Urothelium cell line (cell line): ENCODE data around the gene AXL.
"Not testable (repeated sequence)": the region's sequence is repeated elsewhere in the genome, so short reads cannot be mapped to it uniquely, and the experiment has no call there.

Source experiments
- DNase-seq: peaks from one replicate; pipeline ENCODE4 v3.0.0; 2011; ENCODE audit warnings: low spot score, mixed read lengths
- FAIRE-seq: peaks from 2 replicates; lab custom pipeline; 2011; peaks lifted over from hg19 to GRCh38; lab: Jason Lieb, UNC

Gene AXL

DNA sequence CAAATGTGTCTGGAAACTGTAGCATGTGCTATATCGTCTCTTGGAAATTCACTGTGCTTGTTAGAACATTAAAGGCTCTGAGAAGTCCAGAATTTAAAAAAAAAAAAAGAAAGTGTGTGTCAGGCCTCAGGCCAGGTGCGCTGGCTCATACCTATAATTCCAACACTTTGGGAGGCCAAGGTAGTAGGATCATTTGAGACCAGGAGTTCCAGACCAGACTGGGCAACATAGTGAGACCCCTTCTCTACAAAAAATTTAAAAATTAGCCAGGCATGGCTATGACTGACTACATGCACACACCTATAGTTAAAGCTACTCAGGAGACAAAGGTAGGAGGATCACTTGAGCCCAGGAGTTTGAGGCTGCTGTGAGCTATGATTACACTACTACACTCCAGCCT, 50.0 kb downstream of the AXL start:
- no peak for DNase-seq
- no peak for FAIRE-seq

DNA sequence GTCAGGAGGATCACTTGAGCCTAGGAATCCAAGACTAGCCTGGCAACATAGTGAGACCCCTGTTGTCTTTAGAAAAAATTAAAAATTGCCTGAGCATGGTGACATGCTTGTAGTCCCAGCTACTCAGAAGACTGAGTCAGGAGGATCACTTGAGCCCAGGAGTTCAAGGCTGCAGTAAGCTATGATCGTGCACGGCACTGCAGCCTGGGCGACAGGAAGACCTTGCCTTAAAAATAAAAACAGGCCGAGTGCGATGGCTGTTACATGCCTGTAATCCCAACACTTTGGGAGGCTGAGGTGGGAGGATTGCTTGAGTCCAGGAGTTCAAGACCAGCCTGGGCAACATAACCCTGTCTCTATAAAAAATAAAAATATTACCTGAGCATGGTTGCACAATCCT, 50.5 kb downstream of the AXL start:
- DNase-seq (no peak), FAIRE-seq (no peak)

DNA sequence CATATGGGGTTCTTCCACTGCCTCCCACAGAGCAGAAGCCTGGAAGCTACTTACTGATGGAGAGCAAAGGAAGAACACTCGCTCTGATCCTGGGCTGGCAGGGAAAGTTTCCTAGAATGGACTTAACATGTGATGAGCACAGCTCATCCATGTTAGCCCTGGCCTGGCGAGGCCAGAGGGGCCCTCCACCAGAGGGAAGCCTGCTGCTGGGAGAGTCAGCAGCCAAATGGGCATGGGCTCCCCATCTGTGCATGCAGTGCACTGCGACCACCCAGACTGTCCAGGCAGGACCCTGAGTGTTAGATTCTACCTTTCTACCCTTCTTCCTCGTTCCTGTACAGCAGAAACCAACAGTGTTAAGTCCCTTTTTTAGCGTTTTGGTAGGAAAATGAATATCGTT, 54.1 kb downstream of the AXL start:
- DNase-seq (no peak), FAIRE-seq (no peak)

DNA sequence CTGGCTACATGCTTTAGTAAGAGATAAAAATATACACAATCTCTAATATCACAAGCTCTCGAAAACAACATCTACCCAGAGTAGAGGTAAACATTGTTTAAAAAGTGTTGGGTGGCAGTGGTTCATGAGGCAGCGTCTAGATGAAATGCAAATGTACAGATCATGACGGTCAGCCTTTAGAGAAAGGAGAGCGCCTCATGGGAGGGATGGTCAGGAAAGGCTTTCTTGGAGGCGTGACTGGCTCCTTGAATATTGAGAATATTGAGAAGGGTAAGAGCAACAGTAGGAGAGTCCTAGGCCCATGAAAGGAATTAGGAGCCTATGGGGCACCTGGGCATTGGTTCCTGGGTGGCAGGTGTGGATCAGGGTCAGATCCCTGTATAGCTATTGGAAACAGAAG, 55.8 kb downstream of the AXL start:
- FAIRE-seq (no peak), DNase-seq (no peak)

DNA sequence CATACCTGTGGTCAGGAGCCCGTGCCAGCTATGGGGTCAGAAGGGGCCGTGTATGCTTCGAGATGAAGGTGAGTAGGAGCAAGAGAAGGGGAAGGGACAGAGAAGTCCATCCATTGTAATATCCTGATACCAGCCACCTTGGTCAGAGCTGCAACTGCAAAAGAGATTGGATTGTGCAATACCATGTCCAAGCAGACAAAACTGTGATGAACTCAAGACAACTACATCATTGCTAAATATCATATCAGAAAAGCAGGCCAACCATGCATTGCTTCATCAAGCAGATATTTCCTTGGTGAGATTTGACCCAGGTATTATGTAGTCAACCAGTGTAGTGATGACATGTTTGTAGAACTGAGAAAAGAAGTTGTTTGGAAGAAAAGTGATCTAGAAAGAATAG, 57.2 kb downstream of the AXL start:
- FAIRE-seq (no peak), DNase-seq (no peak)

DNA sequence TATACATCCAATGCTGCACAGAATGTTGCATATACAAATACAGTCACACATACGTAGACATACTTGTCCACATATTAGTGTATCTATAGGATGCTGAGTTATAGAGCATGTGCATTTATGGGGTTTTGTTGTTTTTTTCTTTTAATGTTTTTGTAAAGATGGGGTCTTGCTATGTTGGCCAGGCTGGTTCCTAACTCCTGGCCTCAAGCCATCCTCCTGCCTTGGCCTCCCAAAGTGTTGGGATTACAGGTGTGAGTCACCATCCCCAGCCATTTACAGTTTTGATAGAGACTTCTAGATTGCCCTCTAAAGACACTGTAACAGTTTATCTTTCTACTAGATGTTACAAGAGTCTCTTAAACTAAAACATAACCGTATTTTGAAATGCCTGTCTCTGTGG, 59.5 kb downstream of the AXL start:
- no peak for FAIRE-seq
- DNase-seq: no peak

DNA sequence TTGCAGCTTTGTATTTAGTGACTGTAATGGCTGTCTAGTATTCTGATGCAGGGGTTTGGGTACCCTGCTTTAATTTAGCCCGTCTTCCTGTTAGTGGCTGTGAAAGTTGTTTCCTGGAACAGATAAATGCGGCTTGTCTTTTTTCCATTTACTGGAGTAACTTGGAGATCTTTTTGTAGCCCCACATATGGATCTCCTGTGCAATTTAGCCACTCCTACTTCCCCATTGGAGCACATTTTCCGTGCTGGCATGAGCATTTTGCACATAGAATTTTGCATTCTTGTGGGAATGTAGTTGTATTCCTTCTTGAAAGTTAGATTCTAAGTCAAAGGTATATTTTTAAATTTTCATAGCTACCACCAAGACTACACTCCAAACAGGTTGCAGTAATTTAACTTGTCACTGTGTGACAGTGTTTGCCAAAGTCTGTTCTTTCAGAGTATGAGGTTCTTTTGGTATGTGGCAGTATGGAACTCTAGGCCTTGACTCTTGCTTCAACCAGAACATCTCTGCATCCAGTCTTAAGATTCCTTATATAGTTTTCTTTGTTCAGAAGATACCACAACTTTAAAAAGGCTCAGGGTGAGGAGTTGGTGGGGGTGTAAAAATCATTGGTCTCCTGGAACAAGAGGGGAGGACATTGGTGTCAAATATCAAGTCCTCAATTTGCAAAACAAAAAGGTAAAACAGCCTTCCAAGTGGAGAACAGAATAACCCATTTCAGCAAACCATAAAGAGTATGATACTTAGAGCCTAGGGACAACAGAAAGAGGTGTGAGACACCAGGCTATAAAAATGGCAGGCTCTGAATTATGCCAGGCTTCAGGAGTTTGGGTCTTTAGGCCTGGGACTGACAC, 69.9 kb downstream of the AXL start:
- no peak for DNase-seq
- FAIRE-seq: no peak

DNA sequence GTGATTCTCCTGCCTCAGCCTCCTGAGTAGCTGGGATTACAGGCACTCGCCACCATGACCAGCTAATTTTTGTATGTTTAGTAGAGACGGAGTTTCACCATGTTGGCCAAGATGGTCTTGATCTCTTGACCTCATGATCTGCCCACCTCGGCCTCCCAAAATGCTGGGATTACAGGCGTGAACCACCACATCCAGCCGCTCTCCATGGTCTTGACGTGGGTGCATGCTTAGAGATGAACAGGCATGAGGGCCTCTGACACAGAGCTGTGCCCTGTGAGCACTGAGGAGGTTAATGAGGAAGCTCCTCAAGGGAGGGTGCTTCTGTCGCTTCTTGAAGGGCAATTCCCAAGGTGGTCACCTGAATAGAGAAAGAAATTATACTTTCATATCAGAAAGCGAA, 70.8 kb downstream of the AXL start:
- DNase-seq, FAIRE-seq: not testable (repeated sequence)

DNA sequence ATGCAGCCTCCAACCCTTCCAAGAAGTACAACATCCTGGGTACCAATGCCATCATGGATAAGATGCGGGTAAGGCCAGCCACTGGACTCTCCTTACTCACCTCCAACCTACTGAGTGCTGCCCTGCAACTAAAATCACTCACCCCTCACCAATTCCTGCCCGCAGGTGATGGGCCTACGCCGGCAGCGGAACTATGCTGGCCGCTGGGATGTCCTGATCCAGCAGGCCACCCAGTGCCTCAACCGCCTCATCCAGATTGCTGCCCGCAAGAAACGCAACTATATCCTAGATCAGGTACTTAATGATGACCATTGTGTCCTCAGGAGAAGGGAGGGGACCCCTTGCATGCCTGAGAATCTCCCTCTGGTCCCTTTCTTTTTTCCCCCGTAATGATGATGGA, 75.4 kb downstream of the AXL start:
- FAIRE-seq: no peak

DNA sequence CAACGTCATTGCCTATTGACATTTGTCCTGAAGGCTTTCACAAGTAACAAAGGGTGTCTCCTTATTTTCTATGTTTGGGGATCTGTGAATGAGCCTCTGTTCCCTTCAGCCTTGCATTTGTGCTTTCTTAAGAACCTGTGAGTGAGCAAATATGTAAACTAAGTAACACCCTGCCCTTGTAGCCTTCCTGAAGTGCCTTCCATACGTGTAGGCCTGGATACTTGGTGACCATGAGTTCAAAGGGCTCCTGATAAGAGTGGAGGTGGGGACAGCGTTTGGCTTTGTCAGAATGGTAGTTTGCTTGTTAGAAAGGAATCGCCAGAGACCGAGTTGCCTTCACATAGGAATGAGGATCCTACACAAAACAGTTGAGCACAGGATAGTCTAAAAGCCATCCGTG, 76.5 kb downstream of the AXL start:
- no peak for FAIRE-seq
- no peak for DNase-seq

More for the DNA sequence above, 75.4 kb downstream of the AXL start:
- no peak for DNase-seq

DNA sequence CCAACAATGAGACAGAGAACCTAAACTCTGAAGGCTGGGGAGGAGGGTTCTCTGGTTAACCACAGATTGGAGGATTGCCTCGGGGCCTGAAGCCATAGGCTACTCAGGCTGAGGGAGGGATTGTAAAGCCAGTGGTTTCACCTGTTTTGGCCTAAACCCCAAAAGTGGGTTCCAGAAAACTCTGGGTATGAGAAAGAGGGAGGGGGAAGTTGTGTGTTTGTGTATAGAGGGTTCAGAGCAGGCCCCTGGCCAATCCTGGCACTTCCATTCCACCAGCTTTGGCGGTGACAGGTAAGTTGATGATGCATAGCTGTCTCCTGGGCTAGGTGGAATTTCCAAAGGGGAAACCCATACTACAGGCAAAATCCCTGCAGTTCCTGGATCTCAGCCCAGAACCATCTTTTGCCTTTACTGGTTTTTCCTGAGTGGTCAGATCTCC, 77.4 kb downstream of the AXL start:
- FAIRE-seq (no peak), DNase-seq (no peak)

DNA sequence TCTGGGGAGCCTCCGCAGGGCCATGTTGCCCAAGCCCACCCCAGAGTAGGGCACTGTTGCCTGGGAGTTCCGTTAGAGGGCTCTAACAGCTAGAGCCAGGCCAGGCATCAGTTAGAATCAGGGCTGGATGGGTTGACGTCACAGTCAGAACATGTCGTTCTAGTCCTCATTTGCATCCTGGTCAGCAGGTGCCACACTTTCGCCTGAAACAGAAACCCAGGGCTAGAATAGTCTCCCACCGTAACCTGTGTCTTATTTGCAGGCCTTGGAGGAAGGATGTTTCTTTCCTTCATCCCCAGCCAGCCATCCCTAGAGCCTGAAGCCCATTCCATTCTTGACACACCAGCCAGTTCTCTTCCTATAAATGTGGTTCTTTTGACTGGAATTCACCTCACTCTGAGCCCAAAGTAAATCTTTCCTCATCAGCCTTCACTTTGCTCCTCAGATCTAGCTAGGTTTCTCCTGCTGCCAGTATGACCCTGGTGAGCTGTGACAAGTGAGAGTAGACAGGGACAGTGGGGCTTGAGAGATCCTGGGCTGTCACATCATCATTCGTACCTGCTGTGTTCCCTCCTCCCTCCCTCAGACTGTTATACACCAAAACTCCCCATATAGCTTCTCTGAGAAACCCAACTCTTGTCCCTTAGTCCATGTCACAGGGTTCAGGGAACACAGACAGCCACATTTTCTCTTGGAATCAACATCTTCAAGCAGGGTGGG, 78.8 kb downstream of the AXL start:
- FAIRE-seq (no peak), DNase-seq (no peak)

DNA sequence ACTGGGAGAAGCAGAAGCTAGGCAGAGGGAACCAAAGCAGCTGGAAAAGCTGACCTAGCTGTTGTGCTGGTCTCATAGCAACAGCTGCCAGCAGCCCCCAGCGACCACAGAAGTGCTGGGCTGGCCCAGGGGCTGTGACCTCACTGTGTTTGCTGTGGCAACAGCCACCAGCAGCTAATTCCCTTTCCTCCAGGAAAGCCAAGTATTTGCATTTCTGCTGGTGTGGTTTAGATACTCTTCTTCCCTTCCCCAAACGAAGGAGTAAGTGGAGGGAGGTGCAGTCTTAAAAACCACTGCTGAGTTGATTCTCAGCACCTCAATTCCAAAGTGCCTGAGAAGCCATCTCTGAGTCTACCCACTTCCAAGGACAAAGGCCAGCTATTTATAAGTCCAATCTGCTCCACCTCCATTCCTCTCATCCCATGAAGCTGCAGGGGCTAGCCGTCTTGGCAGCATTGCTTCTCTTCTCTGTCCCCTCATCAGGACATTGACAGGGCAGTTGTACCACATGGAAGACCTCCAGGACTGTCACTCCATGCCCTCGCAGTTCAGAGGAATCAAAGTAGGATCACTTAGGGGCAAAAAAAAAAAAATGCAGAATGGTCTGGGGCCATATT, 79.4 kb downstream of the AXL start:
- DNase-seq (no peak), FAIRE-seq (no peak)

DNA sequence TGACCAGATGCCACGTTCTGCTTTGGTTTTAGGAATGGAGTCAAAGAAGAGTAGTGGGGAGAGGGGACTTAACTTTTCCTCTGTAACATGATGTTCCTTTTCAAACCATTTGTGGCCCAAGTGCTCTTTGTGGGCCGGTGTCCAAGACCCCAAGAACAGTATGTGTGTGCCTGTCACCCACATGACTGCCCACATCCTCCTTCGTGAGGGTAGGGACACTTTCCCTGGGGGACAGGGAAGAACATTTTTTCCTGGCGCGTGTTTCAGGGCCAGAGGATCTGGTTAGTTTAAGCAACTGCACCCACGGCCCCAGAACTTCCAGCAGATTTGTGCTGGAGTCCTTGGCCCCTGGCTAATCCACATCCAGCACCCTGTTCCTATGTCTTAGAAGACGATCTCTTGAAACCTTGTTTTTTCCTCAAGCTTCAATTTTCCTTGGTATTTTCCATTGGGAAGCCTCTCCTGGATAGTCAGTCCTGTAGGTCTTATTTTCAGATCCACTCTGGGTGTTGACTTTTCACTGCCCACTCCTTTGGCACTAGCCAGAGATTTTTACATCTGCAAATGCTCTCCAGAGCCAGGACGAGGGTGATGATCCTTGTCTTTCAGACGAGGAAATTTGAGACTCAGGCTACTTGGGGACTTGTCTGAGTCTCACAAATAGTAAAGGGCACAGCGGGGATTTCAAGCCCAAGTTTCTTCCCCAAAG, 80.2 kb downstream of the AXL start:
- no peak for FAIRE-seq
- DNase-seq: no peak

DNA sequence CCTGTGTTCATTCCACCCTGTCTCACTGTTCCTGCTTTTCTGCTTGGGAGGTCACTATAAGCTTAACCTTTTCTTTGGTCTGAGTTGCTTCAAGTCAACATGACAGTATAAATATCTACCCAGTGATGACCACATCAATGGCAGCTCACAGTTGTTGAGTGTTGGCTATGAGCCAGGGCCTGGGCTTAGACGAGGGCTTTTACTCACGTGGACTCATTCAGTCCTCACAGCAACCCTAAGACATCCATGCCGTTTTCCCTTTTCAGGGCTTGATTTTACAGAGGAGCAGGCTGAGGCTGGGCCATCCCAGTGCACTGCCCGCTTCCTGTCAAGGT, 80.7 kb downstream of the AXL start:
- FAIRE-seq (no peak), DNase-seq (no peak)

DNA sequence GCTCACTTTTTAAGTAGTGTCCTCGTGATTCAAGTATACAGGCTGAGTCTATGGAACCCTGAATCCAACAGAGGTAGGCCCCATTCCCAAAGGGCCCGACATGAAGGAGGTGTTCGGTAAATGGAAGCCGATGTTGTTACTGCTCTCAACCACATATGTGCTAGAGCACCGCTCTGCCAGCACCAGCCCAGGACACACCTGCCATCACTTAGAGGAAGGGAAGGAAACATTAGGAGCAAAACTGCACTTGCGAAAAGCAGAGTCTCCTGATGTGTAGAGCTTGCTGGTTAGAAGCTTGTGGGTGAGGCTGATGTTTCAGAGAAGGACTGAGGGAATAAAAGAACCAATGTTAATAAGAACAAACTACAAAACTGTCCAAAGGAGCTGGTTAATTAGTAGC, 81.5 kb downstream of the AXL start:
- no peak for DNase-seq
- FAIRE-seq: no peak

DNA sequence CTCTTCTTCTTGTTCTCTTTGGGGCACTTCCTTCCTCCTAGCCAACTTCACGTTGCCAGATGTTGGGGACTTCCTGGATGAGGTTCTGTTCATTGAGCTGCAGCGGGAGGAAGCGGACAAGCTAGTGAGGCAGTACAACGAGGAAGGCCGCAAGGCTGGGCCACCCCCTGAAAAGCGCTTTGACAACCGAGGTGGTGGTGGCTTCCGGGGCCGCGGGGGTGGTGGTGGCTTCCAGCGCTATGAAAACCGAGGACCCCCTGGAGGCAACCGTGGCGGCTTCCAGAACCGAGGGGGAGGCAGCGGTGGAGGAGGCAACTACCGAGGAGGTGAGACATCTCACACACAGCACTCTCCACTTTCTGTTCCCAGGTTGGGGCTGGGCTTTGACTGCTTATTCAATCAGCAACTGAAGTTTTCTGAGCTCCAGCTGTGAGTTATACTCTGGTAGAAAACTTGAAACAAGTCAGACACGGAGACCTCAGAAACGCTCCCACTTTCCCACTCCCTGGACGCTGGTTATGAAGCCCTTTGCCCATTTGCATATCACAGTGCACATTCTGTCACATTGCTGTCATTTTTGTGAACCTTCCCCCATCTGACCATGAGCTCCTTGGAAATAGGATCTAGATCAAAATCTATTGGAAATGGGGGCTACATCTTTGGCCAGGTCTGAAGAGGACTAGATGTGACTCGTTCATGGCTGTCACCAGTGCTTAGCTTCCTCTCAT, 83.8 kb downstream of the AXL start:
- FAIRE-seq (no peak), DNase-seq (no peak)

DNA sequence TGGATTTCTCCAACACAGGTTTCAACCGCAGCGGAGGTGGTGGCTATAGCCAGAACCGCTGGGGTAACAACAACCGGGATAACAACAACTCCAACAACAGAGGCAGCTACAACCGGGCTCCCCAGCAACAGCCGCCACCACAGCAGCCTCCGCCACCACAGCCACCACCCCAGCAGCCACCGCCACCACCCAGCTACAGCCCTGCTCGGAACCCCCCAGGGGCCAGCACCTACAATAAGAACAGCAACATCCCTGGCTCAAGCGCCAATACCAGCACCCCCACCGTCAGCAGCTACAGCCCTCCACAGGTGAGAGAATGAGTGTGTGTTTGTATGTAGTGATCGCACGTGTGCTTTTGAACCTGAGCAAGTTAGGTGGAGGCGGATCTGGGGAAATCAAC, 84.9 kb downstream of the AXL start:
- no peak for DNase-seq
- FAIRE-seq: no peak

DNA sequence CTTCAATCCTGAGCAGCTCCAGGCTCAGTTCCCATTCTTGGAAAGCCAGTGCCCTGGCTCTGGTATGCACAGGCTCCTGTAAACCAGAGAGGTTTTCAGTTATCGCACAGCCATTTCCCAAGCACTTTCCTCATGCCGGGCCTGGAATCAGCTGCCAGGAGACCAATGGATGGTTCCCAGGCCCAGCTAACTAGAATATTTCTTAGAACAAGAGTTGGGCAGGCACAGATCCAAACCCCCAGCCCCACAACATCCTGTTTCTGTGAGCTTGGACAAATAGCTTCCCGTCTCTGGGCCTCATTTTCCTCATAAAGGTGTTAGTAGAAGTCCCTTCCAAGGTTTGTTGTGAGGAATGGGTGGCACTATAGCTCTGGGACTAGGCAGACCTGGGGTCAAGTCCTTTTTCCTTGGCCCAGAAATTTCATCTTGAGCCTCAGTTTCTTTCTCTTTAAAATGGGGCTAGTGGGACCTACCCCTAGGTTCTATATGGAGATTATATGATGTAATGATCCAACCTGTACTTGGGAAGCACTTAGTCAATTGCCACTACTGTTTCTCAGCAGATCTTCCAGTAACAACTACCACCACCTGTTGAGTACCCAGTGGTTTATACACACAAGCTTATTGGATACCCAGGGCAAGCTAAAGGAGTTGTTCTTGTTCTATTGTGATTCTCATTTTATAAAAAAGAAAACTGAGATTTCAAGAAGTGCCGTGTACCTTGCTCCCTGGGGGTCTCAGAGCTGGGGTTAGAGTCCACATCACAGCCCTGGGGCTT, 85.9 kb downstream of the AXL start:
- no peak for DNase-seq
- FAIRE-seq: no peak
